Hair follicular keratinocyte (primary cell): ENCODE data around the gene GPR62. TPM values are rescaled to one million over a fixed set of nuclear protein-coding genes. Genes with fewer than 3 reads are reported as not detected.

Source experiments
- total RNA-seq: library from RNA; depleted of rRNA; stranded (reverse); fragments of >200 nt; gene quantifications from 2 replicates; pipeline ENCODE4 v1.2.3, GENCODE V29; 2015

Gene GPR62
- total RNA-seq = not detected in 2 replicates

DNA sequence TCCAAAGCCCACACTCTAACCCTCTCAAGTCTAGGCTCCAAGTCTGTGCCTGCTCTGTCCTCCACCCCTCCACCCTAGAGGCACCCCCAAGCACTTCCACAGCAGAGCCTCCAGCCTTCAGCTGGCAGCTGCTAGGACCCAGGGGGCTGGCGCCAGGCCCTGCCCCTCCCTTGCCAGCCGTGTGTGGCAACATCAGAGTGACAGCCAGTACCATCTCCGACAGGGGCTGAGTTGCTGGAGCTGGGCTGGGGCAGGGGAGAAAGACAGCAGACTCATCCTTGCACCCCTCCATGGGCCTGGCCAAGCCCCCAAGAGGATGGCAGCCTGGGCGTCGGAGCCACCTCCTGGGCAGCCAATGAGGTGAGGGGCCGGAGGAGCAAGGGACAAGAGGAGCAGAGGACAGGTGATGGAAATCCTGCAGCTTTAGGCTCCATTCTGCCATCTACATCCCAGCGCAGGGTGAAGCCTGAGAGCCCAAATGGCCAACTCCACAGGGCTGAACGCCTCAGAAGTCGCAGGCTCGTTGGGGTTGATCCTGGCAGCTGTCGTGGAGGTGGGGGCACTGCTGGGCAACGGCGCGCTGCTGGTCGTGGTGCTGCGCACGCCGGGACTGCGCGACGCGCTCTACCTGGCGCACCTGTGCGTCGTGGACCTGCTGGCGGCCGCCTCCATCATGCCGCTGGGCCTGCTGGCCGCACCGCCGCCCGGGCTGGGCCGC lies at the start of gene GPR62:
TSS of gene GPR62 (plus strand) at position 207 of the 718 bp plus-strand sequence. CDS start at position 479, 272 bp downstream.

DNA sequence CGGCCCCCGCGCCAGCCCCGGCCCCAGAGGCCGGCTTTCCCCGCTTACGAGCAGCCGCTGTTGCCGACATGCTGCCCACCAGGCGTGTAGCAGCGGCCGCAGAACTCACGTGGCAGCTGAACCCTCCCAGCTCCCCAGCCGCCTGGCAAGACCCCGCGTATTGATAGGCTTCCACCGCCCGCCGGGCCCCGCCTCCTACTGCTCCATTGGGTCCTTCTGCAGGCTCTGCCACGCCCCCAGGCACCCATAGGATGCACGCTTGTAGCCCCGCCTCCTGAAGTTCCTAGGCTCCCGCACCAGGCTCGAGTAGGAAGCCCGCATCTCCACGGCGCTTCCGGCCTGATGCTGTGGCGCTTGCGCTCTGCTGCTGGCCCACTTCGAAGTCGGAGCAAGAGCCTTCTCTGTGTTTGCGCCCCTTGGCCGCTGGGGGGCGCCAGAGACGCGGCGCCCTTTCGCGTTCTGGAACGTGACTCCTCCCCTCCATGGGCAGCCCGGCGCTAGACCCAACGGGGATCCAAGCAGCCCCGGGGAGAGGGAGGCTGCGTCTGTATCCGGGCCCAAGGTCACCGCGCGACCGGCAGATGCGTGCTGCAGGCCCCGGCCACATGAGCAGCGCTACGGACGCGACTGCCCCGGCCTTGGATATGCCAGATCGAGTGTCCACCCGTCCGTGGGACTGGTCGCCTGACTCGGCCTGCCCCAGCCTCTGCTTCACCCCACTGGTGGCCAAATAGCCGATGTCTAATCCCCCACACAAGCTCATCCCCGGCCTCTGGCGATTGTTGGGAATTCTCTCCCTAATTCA lies 13.2 kb upstream of the GPR62 start, which contains the start of the genes PARP3 and RRP9:
TSS of gene PARP3 (plus strand) at position 566 of the 805 bp plus-strand sequence. CDS start 993 bp downstream, outside the sequence.
TSS of gene RRP9 (minus strand) at position 107 of the 805 bp plus-strand sequence. CDS start at position 70, 37 bp downstream.

DNA sequence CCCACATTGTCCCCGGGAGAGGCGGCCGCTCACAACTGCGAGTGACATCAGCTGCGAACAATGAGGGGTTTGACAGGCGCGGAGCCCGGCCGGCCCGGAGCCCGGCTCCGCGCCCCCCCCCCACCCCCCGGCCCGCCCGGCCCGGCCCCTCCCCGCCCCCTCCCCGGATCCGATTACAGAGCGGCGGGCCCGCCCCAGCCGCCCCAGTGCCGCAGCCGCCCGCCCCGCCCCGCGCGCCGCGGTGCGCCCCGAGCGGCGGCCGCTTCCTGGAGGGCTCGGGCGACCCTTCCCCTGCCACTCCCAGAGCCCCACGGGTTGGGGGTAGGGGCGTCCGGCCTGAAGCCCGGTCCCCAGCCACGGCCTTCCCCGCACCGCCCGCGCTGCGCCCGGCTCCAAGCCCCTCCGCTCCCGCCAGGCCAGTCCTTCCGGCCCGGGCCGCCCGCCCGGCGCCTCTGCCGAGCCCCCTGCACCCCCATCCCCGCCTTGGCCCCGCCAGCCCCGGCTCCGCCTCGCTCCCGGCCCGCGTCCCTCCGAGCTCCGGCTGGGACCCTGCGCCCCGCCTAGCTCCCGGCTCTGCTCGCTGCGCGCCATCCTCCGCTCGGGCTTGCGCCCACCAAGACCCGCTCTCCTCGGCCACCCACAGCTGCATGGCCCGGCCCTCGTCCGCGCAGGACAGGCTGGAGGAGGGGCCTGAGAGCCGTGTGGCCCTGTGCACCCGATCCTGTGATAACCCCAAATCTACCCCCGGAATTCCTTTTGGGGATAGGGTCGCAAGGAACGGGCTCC lies 12.4 kb downstream of the GPR62 start, which contains the start of gene PCBP4:
TSS of gene PCBP4 (minus strand) at position 71 of the 786 bp plus-strand sequence. CDS start 6,214 bp downstream, outside the sequence.

GRCh38 chr3:51974963-51975851 lies 20.0 kb downstream of the GPR62 start, which contains the start of gene ABHD14A:
TSS of gene ABHD14A (plus strand) at chr3:51975064. CDS start at chr3:51975136, 72 bp downstream.

DNA sequence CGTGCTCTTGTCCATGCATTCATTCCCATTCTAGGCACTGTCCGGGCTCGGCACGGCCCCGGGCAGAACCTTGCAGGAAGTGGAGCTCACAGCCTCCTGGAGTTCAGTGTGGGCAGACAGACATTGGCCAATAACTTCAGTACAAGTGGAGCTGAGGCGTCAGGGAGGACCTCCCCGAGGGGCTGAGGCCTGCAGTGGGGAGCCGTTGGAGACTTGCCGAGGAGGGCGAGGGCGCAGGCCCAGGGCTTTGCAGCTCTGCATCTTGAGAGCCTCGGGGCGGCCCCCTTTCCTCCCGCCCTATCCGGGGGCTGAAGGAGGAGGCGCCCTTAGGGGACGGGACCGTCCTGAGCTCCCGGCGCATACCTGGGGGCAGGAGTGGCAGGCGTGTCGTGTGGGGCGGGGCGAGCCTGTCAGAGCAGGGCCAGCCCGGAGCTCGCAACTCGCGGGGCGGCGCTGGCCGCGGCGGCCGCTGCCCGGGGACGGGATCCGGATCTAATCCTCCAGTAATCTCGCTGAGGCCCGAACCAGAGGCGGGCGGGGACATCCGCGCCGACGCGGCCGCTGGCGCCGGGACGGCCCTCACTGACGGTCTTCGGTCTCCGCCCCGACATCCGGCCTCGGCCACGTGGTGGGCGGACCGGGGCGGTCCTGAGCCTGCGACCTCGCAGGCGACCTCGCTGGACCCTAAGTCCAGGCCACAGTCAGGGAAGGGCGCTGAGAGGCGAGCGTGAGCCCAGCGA lies 27.8 kb downstream of the GPR62 start, which contains the start of gene ACY1:
TSS of gene ACY1 (plus strand) at position 698 of the 740 bp plus-strand sequence. CDS start 530 bp downstream, outside the sequence.

DNA sequence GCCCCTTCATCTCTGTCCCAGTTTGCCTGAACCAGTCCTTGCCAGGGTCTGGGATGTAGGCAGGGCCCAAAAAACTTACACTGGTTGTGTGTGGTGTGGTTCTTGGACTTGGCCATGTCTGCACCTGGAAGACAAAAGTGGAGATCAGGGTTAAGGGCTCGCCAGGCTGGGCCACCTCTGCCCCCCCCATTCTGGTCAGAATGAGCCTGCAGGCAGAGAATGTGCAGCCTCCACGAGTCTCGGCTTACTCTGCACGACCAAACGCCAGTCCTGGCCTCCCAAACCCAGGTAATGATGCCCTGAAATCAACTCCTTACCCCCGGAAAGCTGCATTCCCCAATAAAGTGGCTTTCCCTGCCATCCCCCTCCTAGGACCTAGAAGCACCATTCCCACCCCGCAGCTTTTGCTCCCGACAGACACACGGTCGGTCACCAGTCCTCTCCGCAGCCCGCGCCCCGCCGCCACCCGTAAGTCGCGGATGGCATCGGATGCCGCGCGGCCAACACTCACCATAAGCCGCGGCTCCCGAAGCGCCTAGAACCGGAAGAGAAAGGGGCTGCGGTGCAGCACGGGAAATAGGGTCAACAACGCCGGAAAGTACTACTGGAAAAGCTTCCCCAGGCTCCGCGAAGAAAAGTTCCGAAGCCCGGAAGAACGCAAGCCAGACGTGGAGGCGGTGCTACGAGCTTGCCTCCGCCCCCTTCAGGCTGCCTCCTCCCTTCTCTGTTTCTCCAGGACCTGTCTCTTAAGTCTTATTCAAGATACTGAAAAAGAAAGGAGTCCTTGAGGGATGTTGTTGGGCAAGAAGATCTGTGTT lies 40.4 kb downstream of the GPR62 start, which contains the start of gene RPL29:
TSS of gene RPL29 (minus strand) at position 550 of the 818 bp plus-strand sequence. CDS start at position 116, 434 bp downstream.

Other genes starting within 250 kb of the GPR62 start
- gene GRM2, start 248.3 kb upstream of the GPR62 start, total RNA-seq = 0.08 TPM in 2 replicates
- gene IQCF6, start 176.1 kb upstream of the GPR62 start, total RNA-seq = not detected in 2 replicates
- not detected in 2 replicates for gene IQCF2, start 93.8 kb upstream of the GPR62 start, total RNA-seq
- gene IQCF5, start 79.8 kb upstream of the GPR62 start, total RNA-seq = not detected in 2 replicates
- not detected in 2 replicates for gene IQCF1, start 52.0 kb upstream of the GPR62 start, total RNA-seq
- gene RRP9, start 13.5 kb upstream of the GPR62 start, total RNA-seq = 29.8 and 47.9 TPM in 2 replicates
- 5.7 and 5.9 TPM in 2 replicates for gene PARP3, start 13.0 kb upstream of the GPR62 start, total RNA-seq
- 44.2 and 57.0 TPM in 2 replicates for gene PCBP4, start 12.1 kb downstream of the GPR62 start, total RNA-seq
- 51.9 and 64.7 TPM in 2 replicates for gene ABHD14B, start 18.7 kb downstream of the GPR62 start, total RNA-seq
- 19.7 and 19.8 TPM in 2 replicates for gene ABHD14A, start 19.7 kb downstream of the GPR62 start, total RNA-seq
- gene ACY1, start 28.2 kb downstream of the GPR62 start, total RNA-seq = 134 and 148 TPM in 2 replicates
- gene RPL29, start 40.5 kb downstream of the GPR62 start, total RNA-seq = 2,114 and 2,340 TPM in 2 replicates
- gene DUSP7, start 101.2 kb downstream of the GPR62 start, total RNA-seq = 118 and 162 TPM in 2 replicates
- gene POC1A, start 199.0 kb downstream of the GPR62 start, total RNA-seq = 8.7 and 23.7 TPM in 2 replicates
- 43.8 and 52.0 TPM in 2 replicates for gene ALAS1, start 242.8 kb downstream of the GPR62 start, total RNA-seq